Measurements from ENCODE around the gene BEX1. TPM values are rescaled to one million over a fixed set of nuclear protein-coding genes. Genes with fewer than 3 reads are reported as not detected.

Gene BEX1
- 0.53 and 5.4 TPM in 2 replicates for total RNA-seq (2014; rRNA removed; shearing (Covaris generic))

GRCh38 chrX:103063918-103064434 lies at the start of gene BEX1:
Gene BEX1, minus strand, starts transcription at chrX:103064171. Its CDS starts 897 bp downstream, at chrX:103063274.

GRCh38 chrX:103092942-103093341 lies 29.0 kb upstream of the BEX1 start, which contains the start of gene NXF3:
Gene NXF3, minus strand, starts transcription at chrX:103093143. Its CDS starts 120 bp downstream, at chrX:103093023.

Other genes with a start within 250 kb of the BEX1 start
- gene RAB40AL, start 126.9 kb downstream of the BEX1 start, total RNA-seq (2014; rRNA removed; shearing (Covaris generic)), result 0.13 and 0.94 TPM in 2 replicates
- gene NXF3, start 29.0 kb upstream of the BEX1 start, total RNA-seq (2014; rRNA removed; shearing (Covaris generic)), result not detected in 2 replicates
- gene BEX4, start 150.9 kb upstream of the BEX1 start, total RNA-seq (2014; rRNA removed; shearing (Covaris generic)), result 11.6 and 12.0 TPM in 2 replicates
- gene TCEAL8, start 191.0 kb upstream of the BEX1 start, total RNA-seq (2014; rRNA removed; shearing (Covaris generic)), result 42.7 and 45.7 TPM in 2 replicates
- not detected in 2 replicates for gene TCEAL5, start 212.6 kb upstream of the BEX1 start, total RNA-seq (2014; rRNA removed; shearing (Covaris generic))
- gene BEX2, start 246.8 kb upstream of the BEX1 start, total RNA-seq (2014; rRNA removed; shearing (Covaris generic)), result 19.2 and 27.8 TPM in 2 replicates